Measurements from ENCODE around the gene SPDYE6. TPM values are rescaled to one million over a fixed set of nuclear protein-coding genes. Genes with fewer than 3 reads are reported as not detected.

SPDYE6 gene
- polyA plus RNA-seq, 1 of the 3 experiments (the other 2 are of a cell fraction): not detected

DNA sequence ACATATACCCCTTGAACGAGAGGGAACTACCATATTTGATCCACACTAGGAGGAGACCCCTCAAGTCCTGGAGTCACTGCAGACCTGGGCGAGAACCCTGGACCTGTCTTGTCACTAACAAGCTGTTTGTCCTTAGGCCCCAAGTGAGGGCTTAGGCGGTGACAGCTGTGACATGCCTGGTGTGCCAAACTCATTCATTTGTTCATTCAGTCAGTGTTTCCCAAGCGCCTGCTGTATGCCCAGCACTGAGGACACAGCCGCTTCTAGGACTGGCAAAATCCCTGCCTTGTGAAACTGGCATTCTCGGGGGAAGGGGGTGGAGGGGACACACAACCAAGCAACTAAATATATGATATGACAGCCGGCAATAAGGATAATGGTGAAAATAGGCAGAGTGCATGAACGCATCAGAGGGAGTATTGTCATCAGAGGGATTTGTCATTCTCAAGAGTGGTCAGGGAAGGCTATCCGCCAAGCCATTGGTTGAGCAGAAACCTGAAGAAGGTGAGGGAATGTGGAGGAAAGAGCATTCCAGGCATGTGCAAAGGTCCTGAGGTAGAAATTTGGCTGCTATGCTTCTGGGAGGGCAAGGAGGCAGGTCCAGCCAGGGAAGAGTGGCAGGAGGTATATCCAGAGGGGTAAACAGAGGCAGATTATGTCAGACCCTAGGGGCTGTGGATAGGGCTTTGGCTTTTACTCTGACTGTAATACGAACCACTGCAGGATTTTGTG lies 58.6 kb downstream of the SPDYE6 start:
- Histone ChIP-seq H3K4me1 (ENCODE audit: control insufficient read depth in 1 of 2, insufficient read depth in 2 of 2, low read depth in 1 of 2, low read length in 1 of 2) (peaks cover 0 to 1% of the 10 kb centered on the region in 2 experiments; a peak in 1 of 4 replicates), H3F3A (replicated peaks; ENCODE audit: insufficient read depth) (no peaks in the 10 kb centered on the region), H3K27me3 (ENCODE audit: insufficient read depth) (no peaks in the 10 kb centered on the region), H3K4me3 (ENCODE audit: low read depth in 2 of 2, low read length in 1 of 2) (no peak overlapping the region), H3K9me2 (no peaks in the 10 kb centered on the region), H3K36me3 (replicated peaks in 1 of 2; ENCODE audit: control insufficient read depth in 1 of 2, insufficient read depth in 2 of 2, low read length in 1 of 2) (no peaks in the 10 kb centered on the region), H3K27ac (ENCODE audit: low read depth in 2 of 2, low read length in 1 of 2) (no peak overlapping the region), H2AFZ (ENCODE audit: low read depth) (no peak overlapping the region), H3K4me2 (no peak overlapping the region), H3K79me2 (ENCODE audit: insufficient read depth) (no peaks in the 10 kb centered on the region), H3K9ac (no peak overlapping the region), H3K9me3 (no peaks in the 10 kb centered on the region), H4K20me1 (ENCODE audit: insufficient read depth) (0 out of 2 replicates have a peak, but pooled peaks cover 3% of the 10 kb centered on the region)
- POLR2A ChIA-PET: interaction anchor here (1.2 kb wide), 1 partner anchor 10 kb away, joined by 3 read pairs; no protein-coding TSS in a partner anchor
- WGBS (ENCODE audit: low lambda C conversion rate): 94% methylated on average over 10 of the region's 10 CpGs
- TF ChIP-seq TAF1 (IDR thresholded peaks at IDR 0.05; ENCODE audit: borderline replicate concordance, low read depth, low read length): no peak
- TF ChIP-seq NRF1 (IDR thresholded peaks at IDR 0.05; ENCODE audit: low read depth, low read length): no peak
- no peak for TF ChIP-seq POLR2AphosphoS5 (IDR thresholded peaks at IDR 0.05; ENCODE audit: low read depth, low read length)
- no peak for TF ChIP-seq USF1 (IDR thresholded peaks at IDR 0.05; ENCODE audit: borderline replicate concordance, low read depth)
- TF ChIP-seq RXRA (IDR thresholded peaks at IDR 0.05; ENCODE audit: borderline replicate concordance, low read depth): no peak
- CTCF ChIA-PET: no interaction called here
- no peak for DNase-seq

- Histone ChIP-seq H3K4me3 (ENCODE audit: low read depth in 2 of 2, low read length in 1 of 2) (no peak overlapping the region), H4K20me1 (ENCODE audit: insufficient read depth) (peaks cover 10% of the 10 kb centered on the region; the same call in 1 of the 2 replicates), H3K4me1 (ENCODE audit: control insufficient read depth in 1 of 2, insufficient read depth in 2 of 2, low read depth in 1 of 2, low read length in 1 of 2) (peaks cover 0 to 2% of the 10 kb centered on the region in 2 experiments; a peak in 1 of 4 replicates), H3K9me3 (no peaks in the 10 kb centered on the region), H3F3A (replicated peaks; ENCODE audit: insufficient read depth) (no peaks in the 10 kb centered on the region), H3K36me3 (replicated peaks in 1 of 2; ENCODE audit: control insufficient read depth in 1 of 2, insufficient read depth in 2 of 2, low read length in 1 of 2) (no peaks in the 10 kb centered on the region), H3K9me2 (no peaks in the 10 kb centered on the region), H3K79me2 (ENCODE audit: insufficient read depth) (no peaks in the 10 kb centered on the region), H2AFZ (ENCODE audit: low read depth) (no peak overlapping the region), H3K27me3 (ENCODE audit: insufficient read depth) (no peaks in the 10 kb centered on the region), H3K27ac (ENCODE audit: low read depth in 2 of 2, low read length in 1 of 2) (no peak overlapping the region), H3K4me2 (no peak overlapping the region), H3K9ac (no peak overlapping the region)
- DNase-seq: no peak
- ChIA-PET CTCF (interaction anchor here (0.6 to 2.0 kb wide), 4 partner anchors 11 to 99 kb away, joined by 3 to 5 read pairs (median 4); no protein-coding TSS in a partner anchor), POLR2A (no interaction called here)
- WGBS (ENCODE audit: low lambda C conversion rate): 93% methylated on average over 7 of the region's 7 CpGs
- TF ChIP-seq USF2 (IDR thresholded peaks at IDR 0.05; ENCODE audit: borderline replicate concordance, low read depth, low read length): no peak
- no peak for TF ChIP-seq JUND (IDR thresholded peaks at IDR 0.05)
- no peak for TF ChIP-seq FOSL2 (IDR thresholded peaks at IDR 0.05; ENCODE audit: borderline replicate concordance, low read depth)
- TF ChIP-seq EZH2phosphoT487 (IDR thresholded peaks at IDR 0.05; ENCODE audit: borderline replicate concordance, low read depth): no peak
- TF ChIP-seq, protein P1, sequence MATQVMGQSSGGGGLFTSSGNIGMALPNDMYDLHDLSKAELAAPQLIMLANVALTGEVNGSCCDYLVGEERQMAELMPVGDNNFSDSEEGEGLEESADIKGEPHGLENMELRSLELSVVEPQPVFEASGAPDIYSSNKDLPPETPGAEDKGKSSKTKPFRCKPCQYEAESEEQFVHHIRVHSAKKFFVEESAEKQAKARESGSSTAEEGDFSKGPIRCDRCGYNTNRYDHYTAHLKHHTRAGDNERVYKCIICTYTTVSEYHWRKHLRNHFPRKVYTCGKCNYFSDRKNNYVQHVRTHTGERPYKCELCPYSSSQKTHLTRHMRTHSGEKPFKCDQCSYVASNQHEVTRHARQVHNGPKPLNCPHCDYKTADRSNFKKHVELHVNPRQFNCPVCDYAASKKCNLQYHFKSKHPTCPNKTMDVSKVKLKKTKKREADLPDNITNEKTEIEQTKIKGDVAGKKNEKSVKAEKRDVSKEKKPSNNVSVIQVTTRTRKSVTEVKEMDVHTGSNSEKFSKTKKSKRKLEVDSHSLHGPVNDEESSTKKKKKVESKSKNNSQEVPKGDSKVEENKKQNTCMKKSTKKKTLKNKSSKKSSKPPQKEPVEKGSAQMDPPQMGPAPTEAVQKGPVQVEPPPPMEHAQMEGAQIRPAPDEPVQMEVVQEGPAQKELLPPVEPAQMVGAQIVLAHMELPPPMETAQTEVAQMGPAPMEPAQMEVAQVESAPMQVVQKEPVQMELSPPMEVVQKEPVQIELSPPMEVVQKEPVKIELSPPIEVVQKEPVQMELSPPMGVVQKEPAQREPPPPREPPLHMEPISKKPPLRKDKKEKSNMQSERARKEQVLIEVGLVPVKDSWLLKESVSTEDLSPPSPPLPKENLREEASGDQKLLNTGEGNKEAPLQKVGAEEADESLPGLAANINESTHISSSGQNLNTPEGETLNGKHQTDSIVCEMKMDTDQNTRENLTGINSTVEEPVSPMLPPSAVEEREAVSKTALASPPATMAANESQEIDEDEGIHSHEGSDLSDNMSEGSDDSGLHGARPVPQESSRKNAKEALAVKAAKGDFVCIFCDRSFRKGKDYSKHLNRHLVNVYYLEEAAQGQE (IDR thresholded peaks at IDR 0.05; ENCODE audit: low read depth, low read length): no peak
- no peak for TF ChIP-seq GATA2 (CRISPR knock-in tag; IDR thresholded peaks at IDR 0.05)
- TF ChIP-seq RXRA (IDR thresholded peaks at IDR 0.05; ENCODE audit: borderline replicate concordance, low read depth): no peak
- no peak for TF ChIP-seq POLR2AphosphoS5 (IDR thresholded peaks at IDR 0.05; ENCODE audit: low read depth, low read length)
- TF ChIP-seq MXI1 (IDR thresholded peaks at IDR 0.05; ENCODE audit: low read depth, low read length): no peak
- no peak for TF ChIP-seq USF1 (IDR thresholded peaks at IDR 0.05; ENCODE audit: borderline replicate concordance, low read depth)
- no peak for TF ChIP-seq MEF2A (IDR thresholded peaks at IDR 0.05; ENCODE audit: borderline replicate concordance, low read depth)
- TF ChIP-seq, protein P2, sequence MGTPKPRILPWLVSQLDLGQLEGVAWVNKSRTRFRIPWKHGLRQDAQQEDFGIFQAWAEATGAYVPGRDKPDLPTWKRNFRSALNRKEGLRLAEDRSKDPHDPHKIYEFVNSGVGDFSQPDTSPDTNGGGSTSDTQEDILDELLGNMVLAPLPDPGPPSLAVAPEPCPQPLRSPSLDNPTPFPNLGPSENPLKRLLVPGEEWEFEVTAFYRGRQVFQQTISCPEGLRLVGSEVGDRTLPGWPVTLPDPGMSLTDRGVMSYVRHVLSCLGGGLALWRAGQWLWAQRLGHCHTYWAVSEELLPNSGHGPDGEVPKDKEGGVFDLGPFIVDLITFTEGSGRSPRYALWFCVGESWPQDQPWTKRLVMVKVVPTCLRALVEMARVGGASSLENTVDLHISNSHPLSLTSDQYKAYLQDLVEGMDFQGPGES (IDR thresholded peaks at IDR 0.05; ENCODE audit: low read depth, low read length): no peak
- TF ChIP-seq TEAD4 (IDR thresholded peaks at IDR 0.05; ENCODE audit: borderline replicate concordance, insufficient read depth): no peak
- no peak for TF ChIP-seq EP300 (IDR thresholded peaks at IDR 0.05; ENCODE audit: borderline replicate concordance in 1 of 2, low read depth in 1 of 2, low read length in 1 of 2)
- TF ChIP-seq TAF1 (IDR thresholded peaks at IDR 0.05; ENCODE audit: borderline replicate concordance, low read depth, low read length): no peak
- no peak for TF ChIP-seq MAX (IDR thresholded peaks at IDR 0.05; ENCODE audit: low read depth)
Measured at GRCh38 chr7:102296514-102296913, 59.7 kb downstream of the SPDYE6 start.

Measured in SK-N-SH (cell line).